Forelimb muscle (tissue), 1 donor: ENCODE results near the gene GID8. TPM values are rescaled to one million over a fixed set of nuclear protein-coding genes. Genes with fewer than 3 reads are reported as not detected.

Source experiments
- DNase-seq: peaks from one replicate; pipeline ENCODE4 v3.0.0-alpha.2; 2013; ENCODE audit warnings: low read depth
- polyA plus RNA-seq: library from polyadenylated mRNA; unstranded; fragments of 120-200 nt; gene quantifications from one replicate; pipeline ENCODE4 v1.2.1, GENCODE V29; 2013; ENCODE audit not compliant: insufficient read length

GID8 gene
- 29.0 TPM for polyA plus RNA-seq

DNA sequence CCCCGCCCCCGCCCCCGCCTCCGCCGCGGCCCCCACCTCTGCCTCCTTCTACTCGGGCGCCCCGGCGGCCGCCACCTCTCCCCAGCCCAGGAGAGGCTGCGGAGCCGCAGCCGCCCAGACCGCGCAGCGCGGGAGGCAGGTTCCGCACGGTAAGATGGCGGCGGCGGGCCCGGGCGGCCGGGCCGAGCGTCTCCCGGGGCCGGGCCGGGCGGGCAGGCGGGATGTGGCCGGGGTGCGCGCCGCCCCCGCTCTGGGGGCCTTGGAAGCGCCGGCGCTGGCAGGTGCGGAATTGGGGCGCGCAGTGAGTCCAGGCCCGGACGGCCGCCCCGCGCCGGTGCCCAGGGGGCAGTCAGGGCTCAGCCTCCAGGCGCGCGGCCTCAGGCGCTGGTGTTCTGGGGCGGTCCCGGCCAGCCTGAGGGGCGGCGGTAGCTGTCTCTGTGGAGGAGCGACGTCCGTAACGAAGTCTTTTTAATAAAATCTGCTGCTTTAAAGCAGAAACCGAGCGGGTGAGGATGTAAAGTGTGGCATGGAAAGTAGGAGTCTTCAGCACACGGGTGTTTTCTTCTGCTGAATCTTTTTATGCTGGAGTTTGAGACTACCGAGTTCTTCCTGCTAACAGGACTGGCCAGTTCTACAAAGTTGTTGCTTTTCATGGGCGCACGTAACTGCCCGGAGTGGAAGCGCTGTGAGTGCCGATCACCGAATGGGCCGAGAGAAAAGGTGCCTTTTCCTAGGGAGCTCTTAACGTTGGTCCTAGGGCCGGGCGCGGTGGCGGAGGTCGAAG is at the start of gene GID8:
GID8 (plus strand) TSS at position 43 of the 784 bp plus-strand sequence. CDS start 3,356 bp downstream, outside the sequence.
- no peak for DNase-seq

DNA sequence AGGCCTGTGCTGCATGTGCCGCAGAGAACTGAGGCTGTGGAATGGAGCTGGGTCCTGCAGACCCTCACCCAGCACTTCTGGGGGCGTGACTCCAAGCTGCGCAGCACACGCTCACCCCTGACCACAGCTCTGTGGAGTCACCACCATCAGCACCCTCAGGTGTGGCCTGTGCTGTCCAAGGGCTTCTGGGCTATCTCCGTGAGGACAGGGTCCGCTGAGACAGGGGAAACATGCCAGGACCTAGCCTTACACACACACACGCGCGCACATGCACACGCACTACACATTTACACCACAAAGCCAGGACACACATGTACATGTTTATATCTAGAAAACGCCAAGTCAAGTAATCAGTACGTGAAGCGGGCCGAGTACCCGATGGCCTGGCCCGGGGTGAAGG is 49.5 kb upstream of the GID8 start:
- DNase-seq, result no peak

DNA sequence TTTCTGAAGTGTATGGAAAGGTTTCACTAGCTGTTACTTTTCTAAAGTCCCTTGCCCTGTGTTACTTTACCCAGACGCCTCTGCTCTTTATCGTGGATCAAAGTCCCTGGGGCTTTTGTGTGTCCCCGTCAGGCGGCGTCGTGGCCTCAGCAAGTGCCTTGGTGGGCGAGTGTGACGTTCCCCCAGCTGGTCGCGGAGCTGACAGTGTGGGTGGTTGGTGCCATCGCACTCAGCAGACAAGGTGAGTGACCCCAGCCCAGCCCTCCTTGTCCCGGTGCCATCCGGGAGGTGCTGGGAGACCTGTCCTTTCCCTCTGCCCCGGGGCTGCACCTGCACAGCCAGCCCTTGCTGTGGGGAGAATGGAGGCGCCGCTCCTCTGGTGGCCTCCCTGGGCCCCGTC is 49.0 kb upstream of the GID8 start:
- no peak for DNase-seq

DNA sequence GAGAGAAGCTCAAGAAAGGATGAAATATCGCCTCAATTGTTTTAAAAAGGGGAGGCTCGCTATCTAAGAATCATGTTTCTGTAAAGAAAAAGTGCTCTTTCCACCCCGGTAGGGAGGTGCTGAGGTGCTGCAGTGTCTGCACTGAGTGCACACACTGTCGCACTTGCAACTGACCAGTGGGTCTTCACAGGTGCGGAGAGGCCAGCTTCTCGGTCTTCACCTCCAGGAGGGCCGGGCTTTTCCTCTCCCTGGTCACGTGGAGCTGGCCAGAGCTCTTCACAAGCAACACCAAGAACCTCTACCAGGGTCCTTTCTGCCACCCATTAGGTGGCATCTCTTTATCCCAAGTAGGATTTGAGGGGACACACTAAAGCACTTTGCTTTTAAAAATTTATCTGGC is 48.5 kb upstream of the GID8 start:
- DNase-seq, result no peak

DNA sequence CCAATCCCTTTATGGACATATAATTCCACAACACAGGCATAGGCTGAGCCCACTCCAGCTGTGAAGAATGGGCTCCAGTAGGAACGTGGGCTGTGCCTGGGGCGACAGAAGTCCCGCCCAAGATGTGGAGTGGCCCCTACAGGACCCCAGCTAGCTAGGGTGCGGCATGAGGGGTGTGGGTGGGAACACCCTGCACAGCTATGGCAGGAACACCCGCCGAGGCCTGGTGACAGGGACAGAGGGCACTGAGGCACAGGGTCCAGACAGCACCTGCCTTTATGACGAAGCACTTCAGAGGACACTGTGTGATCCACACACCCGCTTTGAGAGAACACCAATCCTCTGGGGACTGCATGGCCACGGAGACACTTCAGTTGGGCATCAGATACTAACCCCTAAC is 48.1 kb upstream of the GID8 start:
- no peak for DNase-seq

DNA sequence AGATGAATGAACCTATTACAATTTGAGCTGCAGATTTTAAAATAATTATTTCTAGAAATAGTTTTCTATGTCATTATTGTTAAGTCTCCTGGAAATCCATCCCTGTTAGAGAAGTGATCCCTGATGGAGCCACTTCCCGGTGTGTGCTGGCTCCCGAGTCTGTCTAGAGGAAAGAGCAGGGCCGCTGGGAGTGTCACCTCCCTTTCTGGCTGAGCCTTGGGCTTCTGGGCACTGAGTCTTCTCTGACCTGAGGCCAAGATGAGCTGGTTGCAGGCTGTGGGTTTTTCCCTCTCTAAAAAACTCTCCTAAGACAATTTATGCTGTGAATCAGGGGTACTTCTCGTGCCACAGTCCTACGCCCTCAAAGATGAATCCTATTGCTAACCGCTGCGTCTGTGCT is 47.5 kb upstream of the GID8 start:
- no peak for DNase-seq

DNA sequence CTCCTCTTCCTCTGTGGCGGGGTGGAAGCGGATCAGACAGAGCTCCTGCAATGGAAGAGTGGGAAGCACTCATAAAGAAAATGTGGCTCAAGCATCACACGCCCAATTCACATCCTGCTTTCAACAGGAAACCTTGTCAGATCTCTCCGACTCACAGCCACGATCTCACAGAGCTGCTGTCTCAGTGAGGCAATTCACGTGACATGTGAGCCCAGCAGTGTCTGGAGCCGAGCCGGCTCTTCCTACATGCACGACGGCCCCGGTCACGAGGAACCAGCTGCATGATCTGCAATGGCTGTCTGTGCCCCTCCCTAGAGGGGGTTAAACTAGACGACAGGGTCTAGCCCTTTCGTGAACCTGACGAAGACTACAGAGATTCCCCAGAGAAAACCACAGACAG is 46.8 kb upstream of the GID8 start:
- DNase-seq, result no peak

DNA sequence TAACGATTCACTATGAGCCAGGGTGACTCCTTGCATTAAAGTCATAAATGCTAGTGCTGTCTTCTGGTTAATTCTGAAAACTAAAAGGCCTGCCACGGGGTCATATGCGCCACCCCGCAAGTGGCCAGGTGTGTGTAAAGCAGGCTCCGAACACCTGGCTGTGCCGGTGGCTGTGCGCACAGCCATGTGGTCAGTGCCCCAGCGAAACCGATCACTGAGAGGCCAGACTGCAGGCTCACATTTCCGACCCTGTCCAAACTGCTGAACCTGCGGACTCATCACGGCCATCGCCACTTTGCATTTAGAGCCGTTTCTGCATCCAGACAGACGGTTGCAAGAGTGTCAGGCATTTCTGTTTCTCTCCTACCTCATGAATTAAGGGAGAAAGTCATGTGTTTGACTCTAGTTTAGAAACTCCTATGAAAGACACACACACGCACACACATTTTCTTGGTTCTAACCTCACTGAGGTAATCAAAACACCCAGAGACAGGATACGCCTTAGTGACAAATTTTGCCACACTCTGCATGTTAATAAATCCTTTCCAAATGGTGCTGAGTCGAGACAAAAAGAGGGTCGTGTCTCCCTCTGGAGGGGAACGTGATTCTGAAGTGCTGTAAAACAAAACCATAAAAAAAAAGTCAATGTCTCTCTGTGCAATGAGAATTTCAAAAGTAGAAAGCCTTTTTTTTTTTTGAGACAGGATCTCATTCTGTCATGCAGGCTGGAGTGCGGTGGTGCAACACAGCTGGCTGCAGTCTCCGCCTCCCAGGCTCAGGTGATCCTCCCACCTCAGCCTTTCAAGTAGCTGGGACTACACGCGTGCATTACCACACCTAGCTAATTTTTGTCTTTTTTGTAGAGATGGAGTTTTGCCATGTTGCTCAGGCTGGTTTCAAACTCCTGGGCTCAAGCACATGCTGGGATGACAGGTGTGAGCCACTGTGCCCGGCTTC is 45.3 kb upstream of the GID8 start:
- no peak for DNase-seq

DNA sequence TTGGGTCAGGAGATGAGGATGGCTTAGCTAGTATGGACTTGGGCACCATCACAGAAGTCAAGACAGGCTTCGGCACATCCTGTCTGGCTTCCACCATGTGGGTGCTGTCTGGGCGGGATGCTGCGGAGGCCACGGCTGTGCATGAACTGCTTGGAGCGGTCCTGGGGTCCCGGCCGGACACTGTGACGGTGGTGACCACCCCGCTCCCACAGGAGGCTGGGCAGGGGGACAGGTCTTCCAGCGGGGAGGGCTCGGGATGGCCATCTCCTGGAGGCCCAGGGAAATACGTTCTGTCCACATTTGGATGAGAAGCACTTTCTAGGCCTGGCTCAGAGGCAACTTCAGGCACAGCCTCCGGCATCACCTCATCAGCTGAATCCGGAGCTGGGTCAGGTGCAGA is 44.2 kb upstream of the GID8 start:
- DNase-seq, result no peak

DNA sequence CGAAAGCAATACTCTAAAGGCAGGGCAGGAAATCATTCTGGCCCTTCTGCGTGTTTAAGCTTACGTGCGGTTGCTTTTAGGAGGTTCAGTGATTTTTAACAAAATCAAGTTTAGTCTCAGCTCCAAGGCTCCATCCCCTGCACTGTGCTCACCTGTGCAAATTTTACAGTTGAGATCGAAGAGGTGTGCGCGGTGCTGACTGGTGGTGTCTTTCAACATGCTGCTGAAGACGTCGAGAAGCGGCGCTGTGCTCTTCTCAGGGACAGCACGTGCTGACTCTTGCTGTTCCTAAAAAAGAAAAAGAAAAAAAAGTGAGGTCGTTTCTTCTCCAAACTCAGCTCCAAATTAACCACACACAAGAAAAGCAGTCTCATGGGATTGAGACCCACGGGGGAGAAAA is 43.7 kb upstream of the GID8 start:
- DNase-seq, result no peak

DNA sequence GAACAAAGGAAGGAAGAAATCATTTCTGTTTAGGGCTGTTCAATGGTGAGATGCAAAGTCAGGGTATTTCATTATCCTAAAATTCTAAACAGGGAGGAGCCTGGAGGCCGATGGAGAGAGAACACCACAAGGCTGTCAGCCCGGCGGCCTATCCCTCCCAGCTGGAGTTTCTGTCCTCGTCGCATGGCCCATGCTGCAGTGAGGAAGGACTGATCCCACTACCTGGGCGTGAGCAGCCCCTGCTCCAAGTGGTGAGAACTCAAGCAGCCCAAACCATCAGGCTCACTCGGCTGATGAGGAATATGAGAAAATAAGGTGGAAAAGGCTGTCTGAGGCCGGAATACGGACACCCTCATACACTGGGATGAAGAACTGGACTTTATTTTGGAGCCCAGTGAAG is 42.4 kb upstream of the GID8 start:
- no peak for DNase-seq

DNA sequence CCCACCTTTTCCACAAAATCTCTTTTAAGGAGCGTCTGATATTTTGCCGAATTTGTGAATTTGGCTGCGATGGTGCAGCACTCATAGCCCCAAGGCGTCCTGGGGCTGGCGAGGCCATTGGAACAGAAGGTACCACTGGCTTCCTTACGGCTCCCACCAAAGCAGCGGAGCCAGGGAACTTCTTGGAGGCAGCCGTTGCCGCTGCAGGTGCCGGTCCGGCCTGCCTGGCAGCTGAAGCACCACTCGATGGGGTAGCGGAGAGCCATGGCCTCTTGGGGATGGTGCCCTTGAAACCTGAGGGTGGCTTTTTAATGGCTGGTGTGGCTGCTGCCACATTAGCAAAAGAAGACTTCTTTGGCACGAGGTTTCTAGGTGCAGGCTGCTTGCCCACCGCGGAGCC is 41.4 kb upstream of the GID8 start:
- no peak for DNase-seq

DNA sequence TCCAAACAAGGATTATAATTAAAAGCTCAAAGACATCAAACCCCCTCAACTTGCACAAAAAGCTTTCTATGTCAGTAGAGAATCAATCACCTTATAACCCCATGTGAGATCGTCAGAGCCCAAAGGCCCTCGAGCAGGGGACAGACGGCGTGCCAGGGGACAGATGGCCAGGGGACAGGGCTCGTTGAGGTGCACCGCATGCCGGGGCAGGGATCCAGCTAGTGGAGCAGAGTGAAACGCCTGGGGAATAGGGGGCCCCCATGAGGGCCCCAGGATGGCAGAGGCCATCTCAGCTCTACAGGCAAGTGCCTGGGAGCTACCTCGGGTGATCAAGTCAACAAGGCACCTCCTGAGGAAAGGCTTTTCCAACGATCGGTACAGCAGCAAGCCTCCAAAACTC is 40.3 kb upstream of the GID8 start:
- no peak for DNase-seq

DNA sequence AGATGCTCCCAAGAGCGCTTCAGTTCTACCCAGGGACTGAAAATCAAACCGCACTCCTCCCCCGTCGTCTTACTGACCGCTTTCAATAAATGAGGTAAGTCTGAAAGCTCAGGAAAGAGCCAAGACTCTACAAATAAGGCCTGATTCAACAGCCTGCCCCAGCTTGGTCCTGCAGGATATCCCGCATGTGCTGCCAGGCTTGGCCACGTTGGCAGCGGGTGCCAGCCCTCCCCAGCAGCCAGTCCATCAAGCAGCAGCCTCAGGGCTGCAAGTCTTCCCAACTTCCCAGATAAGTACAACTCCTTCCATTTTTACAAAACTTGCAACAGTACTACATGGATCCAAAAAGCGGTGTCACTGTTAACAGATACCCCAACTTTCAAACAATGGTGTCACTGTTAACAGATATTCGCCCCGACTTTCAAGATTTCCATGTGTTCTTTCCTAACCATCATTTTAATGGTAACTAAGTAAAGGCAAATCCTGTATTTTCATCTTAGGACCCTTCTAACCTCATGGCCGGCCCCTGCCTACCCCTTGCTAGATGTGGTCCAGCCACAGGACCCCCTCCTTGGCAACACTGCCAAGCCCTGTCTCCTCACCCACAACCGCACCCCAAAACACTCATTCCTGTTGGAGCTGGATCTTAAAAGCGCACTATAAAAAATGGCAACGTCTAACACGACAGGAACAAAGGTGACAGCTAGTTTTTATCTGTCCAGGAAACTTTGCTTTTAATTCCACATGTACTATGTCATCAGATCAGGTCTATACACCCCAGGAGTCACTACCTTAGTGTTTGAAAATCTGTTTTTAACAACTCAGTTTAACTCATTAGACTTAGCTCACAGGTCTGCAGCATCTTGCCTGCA is 39.6 kb upstream of the GID8 start:
- no peak for DNase-seq

DNA sequence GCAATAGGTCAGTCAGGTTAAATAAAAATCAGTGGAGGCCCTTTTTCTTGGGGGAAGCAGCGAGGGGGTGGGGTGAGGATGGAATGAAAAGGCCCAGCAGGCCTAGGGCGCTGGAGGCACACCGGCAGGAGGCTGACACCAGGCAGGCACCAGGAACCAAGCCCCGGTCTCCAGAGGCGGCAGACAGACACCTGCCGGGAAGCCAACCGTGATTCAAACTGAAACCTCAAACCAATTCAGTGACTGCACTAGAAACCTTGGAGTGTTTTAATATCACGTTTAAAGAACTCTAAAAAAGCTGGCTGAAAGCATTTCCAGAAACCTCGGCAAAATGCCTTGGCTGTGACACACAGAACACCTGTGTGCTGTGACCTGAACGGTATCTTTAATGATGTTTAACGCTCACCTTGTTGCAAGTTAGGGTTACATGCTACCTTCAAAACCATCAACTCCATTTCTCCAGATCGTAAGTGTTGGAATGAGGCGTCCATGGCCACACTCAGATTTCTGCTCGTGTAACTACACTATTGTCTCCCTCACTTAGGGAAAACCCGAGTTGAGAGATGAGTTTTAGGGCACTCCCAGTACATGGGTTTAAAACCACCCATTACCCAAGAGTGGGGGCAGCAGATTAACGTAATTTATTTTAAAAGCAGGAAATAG is 38.8 kb upstream of the GID8 start:
- DNase-seq, result no peak

DNA sequence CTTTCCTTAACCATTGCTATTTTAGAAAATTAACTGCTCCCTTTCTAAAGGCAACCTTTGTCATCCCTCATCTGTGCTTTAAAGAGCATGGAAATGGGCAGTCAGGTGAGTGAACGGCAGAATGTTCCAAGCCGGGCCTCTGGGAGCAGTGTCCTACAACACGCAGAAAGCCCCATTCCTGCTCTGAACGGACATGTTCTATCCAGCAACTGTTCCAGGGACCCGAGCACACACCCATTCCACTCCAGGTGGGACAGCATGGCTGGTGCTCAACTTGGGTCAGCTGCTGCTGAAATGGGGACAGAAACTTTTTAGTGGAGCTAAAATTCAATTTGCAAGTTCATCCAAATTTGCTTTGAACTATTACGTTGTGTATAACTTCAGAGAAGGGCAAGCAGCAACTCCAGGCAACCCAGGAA is 38.3 kb upstream of the GID8 start:
- DNase-seq, result no peak

DNA sequence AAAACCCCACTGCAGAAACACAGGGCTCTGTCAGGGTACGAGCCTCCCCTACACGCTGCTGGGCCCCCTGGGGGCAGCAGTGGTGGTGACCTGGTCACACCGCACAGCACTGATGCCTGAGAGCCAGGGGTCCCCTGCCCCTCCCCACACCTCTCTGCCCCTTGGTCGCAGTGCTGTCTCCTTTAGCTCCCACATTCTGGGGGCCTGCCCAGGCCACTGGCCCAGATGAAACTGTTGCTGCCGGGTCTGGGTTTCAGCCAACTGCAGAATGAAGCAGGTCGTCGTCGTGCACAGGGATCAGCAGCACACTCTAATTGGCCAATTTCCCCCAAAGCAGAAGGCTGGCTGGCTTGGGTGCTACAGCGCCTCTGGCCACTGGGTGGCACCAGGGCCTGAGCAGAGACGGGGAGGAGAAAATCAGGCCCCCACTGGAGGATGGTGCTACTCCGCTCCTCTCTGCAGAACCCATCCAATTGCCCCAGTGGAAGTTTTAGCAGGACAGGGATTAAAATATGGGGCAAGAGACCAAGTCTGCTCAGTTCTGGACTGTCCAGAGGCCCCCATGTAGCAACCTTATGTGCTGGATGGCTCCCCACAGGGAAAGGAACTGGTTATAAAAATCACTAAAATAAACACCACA is 37.8 kb upstream of the GID8 start:
- DNase-seq, result peak; percentile 45

DNA sequence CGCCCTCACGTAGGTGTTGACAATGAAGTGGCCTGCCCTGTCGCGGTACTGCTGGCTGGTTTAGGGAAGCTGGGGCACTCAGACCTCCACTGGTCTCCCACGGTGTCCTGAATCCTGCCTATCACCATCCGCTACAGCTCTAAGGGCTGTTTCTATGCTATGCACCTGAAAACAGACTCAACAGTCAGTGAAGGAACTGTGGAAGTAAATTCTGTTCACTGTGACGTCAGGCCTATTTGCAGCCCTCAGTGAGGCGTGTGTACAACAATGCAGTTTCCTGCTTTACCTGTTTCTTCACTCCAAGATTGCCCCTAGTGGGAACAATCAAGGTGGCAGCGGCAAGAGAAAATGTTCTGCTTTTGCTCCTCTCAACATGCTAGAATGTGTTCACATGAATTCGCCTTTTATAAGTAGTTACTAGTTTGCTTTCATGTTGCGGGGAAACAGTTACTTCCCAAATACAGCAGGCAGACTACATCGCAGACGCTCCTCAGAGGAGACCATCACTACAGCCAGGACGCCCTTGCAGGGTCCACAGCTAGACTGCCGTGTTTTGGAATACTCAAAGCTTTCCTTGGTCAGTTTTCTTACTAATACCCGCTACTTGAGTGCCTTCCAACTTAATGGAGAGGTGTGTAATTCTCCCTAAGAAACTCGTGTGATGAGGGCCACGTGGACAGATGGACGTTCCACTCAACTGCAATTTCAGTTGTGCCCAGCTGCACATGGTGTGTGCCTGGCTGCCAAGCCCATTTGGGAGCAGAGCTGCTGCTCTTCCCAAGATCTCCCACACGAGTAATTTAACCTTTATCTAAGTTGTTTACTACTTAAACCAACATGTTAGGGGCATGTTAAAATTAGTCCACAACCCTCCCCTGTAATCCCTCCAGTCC is 37.0 kb upstream of the GID8 start:
- no peak for DNase-seq

DNA sequence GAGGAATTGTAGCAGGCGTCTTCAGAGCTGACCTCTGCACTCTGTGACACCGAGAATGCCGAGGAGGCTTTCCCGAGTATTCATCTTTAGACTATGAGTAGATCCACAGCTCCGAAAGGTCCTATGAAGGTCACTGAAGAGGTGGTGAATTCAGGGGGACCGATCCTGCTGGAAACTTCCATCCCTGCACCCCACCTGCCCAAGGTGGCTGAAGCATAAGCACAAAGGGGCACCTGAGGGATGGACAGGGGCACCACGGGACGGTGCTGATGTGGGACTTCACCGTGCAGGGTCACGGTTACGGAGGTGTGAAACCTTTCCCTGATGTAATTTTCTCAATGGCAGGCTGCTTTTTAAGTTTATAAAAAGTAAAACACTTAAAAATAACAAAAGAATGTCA is 36.1 kb upstream of the GID8 start:
- no peak for DNase-seq
